ENCODE results near the gene OR51I1. TPM values are rescaled to one million over a fixed set of nuclear protein-coding genes. Genes with fewer than 3 reads are reported as not detected.

OR51I1 gene
- not detected for total RNA-seq

- ATAC-seq (no peak), DNase-seq (no peak)
- no peaks in the 10 kb centered on the region for H3K36me3 Mint-ChIP-seq (ENCODE audit: low read depth)
- H3K4me1 Mint-ChIP-seq (ENCODE audit: low read depth) = no peaks in the 10 kb centered on the region
- CTCF ChIA-PET = no interaction called here
- POLR2A ChIA-PET = no interaction called here
- no peaks in the 10 kb centered on the region for H3K9me3 Mint-ChIP-seq (ENCODE audit: insufficient read depth)
- no peak within 1 kb of the TSS for H3K4me3 Mint-ChIP-seq
- no peak within 1 kb of the TSS for H3K27ac Mint-ChIP-seq
- peaks cover 7% of the 10 kb centered on the region for H3K27me3 Mint-ChIP-seq (ENCODE audit: low read depth)
These were observed at the start of gene OR51I1 for GRCh38 chr11:5441414-5441813. Gene OR51I1 (minus strand): TSS chr11:5441514. CDS start chr11:5441514, 0 bp downstream.

DNA sequence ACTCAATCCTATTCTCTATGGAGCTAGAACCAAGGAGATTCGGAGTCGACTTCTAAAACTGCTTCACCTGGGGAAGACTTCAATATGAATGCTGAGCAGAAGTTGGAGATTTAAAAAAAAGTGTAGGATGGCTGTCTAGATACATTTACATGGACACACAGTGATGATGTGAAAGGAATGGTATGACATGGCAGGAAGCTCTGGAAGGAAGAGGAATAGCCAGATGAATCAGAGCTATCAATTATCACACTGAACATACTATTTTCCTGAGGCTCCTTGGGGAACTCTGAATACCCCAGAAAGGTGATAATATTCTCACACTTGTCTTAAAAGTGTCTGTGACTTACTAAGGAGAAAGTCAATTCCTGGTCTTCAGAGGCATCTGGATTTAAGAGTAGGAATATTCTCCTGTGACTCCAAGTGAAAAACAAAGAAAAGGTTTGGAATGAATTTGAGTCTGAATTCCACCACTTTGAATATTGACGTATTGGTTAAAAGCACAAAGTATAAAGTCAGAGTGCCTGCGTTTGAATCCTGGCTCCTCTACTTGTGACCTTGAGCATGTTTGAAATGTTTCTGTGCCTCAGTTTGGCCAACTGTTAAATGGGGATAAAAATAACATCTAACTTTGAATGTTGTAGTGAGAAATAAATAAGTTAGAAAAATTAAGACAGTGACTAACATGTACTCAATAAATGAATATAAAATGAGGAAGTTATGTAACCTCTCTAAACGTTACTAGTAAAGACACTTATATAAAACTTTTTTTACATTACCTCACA lies 48.5 kb upstream of the OR51I1 start:
- Mint-ChIP-seq H3K27ac (no peak overlapping the region), H3K9me3 (ENCODE audit: insufficient read depth) (no peaks in the 10 kb centered on the region), H3K27me3 (ENCODE audit: low read depth) (peaks cover 11% of the 10 kb centered on the region), H3K36me3 (ENCODE audit: low read depth) (no peaks in the 10 kb centered on the region), H3K4me3 (no peak overlapping the region), H3K4me1 (ENCODE audit: low read depth) (no peaks in the 10 kb centered on the region)
- CTCF ChIA-PET = no interaction called here
- DNase-seq (no peak), ATAC-seq (no peak)
- POLR2A ChIA-PET = no interaction called here

DNA sequence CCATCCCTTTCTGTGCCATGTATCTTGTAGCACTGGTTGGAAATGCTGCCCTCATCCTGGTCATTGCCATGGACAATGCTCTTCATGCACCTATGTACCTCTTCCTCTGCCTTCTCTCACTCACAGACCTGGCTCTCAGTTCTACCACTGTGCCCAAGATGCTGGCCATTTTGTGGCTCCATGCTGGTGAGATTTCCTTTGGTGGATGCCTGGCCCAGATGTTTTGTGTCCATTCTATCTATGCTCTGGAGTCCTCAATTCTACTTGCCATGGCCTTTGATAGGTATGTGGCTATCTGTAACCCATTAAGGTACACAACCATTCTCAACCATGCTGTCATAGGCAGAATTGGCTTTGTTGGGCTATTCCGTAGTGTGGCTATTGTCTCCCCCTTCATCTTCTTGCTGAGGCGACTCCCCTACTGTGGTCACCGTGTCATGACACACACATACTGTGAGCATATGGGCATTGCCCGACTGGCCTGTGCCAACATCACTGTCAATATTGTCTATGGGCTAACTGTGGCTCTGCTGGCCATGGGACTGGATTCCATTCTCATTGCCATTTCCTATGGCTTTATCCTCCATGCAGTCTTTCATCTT lies 47.6 kb upstream of the OR51I1 start:
- H3K4me3 Mint-ChIP-seq = no peak overlapping the region
- no peak for DNase-seq
- no peaks in the 10 kb centered on the region for H3K4me1 Mint-ChIP-seq (ENCODE audit: low read depth)
- H3K9me3 Mint-ChIP-seq (ENCODE audit: insufficient read depth) = no peaks in the 10 kb centered on the region
- H3K27ac Mint-ChIP-seq = no peak overlapping the region
- ATAC-seq = no peak
- POLR2A ChIA-PET = no interaction called here
- CTCF ChIA-PET = no interaction called here
- no peaks in the 10 kb centered on the region for H3K36me3 Mint-ChIP-seq (ENCODE audit: low read depth)
- peaks cover 9% of the 10 kb centered on the region for H3K27me3 Mint-ChIP-seq (ENCODE audit: low read depth)

- no peaks in the 10 kb centered on the region for H3K36me3 Mint-ChIP-seq (ENCODE audit: low read depth)
- DNase-seq (no peak), ATAC-seq (no peak)
- H3K27me3 Mint-ChIP-seq (ENCODE audit: low read depth) = peaks cover 11% of the 10 kb centered on the region
- ChIA-PET POLR2A (no interaction called here), CTCF (no interaction called here)
- H3K4me3 Mint-ChIP-seq = no peak within 1 kb of the TSS
- no peaks in the 10 kb centered on the region for H3K9me3 Mint-ChIP-seq (ENCODE audit: insufficient read depth)
- no peak within 1 kb of the TSS for H3K27ac Mint-ChIP-seq
- no peaks in the 10 kb centered on the region for H3K4me1 Mint-ChIP-seq (ENCODE audit: low read depth)
These were observed 47.1 kb upstream of the OR51I1 start, which contains the start of gene OR52D1 for GRCh38 chr11:5488385-5488784. Gene OR52D1 (plus strand): TSS chr11:5488685. CDS start chr11:5488707, 22 bp downstream.

DNA sequence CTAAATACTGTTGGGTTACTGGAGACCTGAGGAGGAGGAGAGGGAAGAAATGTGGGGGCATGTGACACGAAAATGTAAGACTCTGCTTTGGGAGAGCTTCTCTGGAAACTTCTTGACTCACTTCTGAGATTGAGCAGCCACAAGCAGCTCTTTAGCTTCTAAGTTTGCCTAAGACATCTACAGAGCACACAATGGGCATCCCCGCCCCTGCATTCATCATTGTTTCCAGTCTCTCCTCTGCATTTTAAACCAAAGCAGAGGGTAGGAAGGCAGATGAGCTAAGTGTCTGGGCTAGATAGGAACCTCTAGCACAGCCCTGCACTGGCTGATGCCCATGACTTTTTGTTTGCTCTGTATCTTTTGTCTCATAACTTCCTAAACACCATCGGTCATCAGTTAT lies 45.1 kb upstream of the OR51I1 start:
- ChIA-PET POLR2A (no interaction called here), CTCF (interaction anchor here (1.2 kb wide), 1 partner anchor 11 kb away, joined by 4 read pairs; no protein-coding TSS in a partner anchor)
- no peak overlapping the region for H3K27ac Mint-ChIP-seq
- no peak for ATAC-seq
- no peak overlapping the region for H3K4me3 Mint-ChIP-seq
- no peaks in the 10 kb centered on the region for H3K9me3 Mint-ChIP-seq (ENCODE audit: insufficient read depth)
- peaks cover 8% of the 10 kb centered on the region for H3K27me3 Mint-ChIP-seq (ENCODE audit: low read depth)
- no peak for DNase-seq
- no peaks in the 10 kb centered on the region for H3K4me1 Mint-ChIP-seq (ENCODE audit: low read depth)
- no peaks in the 10 kb centered on the region for H3K36me3 Mint-ChIP-seq (ENCODE audit: low read depth)

- no peak overlapping the region for H3K27ac Mint-ChIP-seq
- H3K4me1 Mint-ChIP-seq (ENCODE audit: low read depth) = no peaks in the 10 kb centered on the region
- POLR2A ChIA-PET = no interaction called here
These were observed 44.7 kb upstream of the OR51I1 start for GRCh38 chr11:5486003-5486402.

DNA sequence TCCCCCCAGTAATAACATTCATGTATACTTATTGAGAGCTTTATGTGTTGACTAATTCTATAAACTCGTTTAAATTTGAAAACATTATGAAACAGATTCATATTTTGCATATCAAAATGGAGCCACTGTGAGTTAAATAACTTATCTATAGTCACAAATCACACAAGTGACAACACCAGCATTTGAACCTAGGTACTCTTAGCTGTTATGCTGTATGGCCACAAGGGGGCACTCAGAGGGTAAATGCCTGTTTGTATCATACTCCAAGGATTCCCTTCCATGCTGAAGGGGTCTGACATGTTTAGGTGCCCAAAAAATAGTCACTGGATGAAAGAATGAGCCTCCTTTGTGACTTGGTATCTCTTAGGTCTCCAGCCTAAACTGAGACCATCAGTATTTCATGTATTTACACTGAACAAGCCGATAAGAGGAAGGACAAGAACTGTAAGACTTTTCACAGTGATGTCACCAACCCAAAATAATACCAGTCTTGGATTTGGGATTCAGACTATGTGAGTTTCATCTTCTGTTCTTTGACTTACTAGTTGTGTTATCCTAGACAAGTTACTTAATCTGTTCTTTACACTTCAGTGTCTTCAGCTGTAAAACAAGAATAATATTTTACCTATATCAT lies 35.0 kb upstream of the OR51I1 start:
- Mint-ChIP-seq H3K36me3 (ENCODE audit: low read depth) (no peaks in the 10 kb centered on the region), H3K9me3 (ENCODE audit: insufficient read depth) (no peaks in the 10 kb centered on the region), H3K4me1 (ENCODE audit: low read depth) (no peaks in the 10 kb centered on the region), H3K4me3 (no peak overlapping the region), H3K27ac (no peak overlapping the region), H3K27me3 (ENCODE audit: low read depth) (peaks cover 5% of the 10 kb centered on the region)
- ATAC-seq (no peak), DNase-seq (peak; percentile 58)
- ChIA-PET POLR2A (interaction anchor here (0.7 kb wide), 1 partner anchor 208 kb away, joined by 3 read pairs; the partner anchor contains the start of gene TRIM5), CTCF (interaction anchor here (0.6 to 2.4 kb wide), 14 partner anchors 8 to 415 kb away, joined by 3 to 18 read pairs (median 3); partner anchors contain the start of gene OR52N2)

More at GRCh38 chr11:5486003-5486402, 44.7 kb upstream of the OR51I1 start:
- no peak overlapping the region for H3K4me3 Mint-ChIP-seq
- ATAC-seq (no peak), DNase-seq (no peak)
- no peaks in the 10 kb centered on the region for H3K36me3 Mint-ChIP-seq (ENCODE audit: low read depth)
- CTCF ChIA-PET = interaction anchor here (1.2 kb wide), 1 partner anchor 10 kb away, joined by 4 read pairs; no protein-coding TSS in a partner anchor
- no peaks in the 10 kb centered on the region for H3K9me3 Mint-ChIP-seq (ENCODE audit: insufficient read depth)
- peaks cover 8% of the 10 kb centered on the region for H3K27me3 Mint-ChIP-seq (ENCODE audit: low read depth)

DNA sequence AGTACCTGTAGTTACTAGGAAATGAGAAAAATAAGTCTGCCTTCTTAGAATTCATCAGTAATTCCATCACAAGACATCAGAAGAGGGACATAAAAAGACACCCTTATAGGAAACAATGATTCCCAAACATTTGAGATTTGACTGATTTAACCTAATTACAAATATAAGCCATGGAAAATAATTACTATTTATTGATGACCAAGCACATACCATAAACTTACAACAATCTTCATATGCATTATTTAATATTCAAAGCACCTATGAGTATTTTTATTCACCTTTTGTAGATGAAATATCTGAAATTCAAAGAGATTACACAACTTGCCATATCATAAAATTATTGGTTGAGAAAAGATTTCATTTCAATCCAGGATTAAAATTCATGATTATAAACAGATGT lies 32.6 kb upstream of the OR51I1 start:
- no peaks in the 10 kb centered on the region for H3K36me3 Mint-ChIP-seq (ENCODE audit: low read depth)
- H3K27ac Mint-ChIP-seq = no peak overlapping the region
- H3K27me3 Mint-ChIP-seq (ENCODE audit: low read depth) = peaks cover 5% of the 10 kb centered on the region
- CTCF ChIA-PET = no interaction called here
- no peaks in the 10 kb centered on the region for H3K4me1 Mint-ChIP-seq (ENCODE audit: low read depth)
- ATAC-seq (no peak), DNase-seq (no peak)
- no peaks in the 10 kb centered on the region for H3K9me3 Mint-ChIP-seq (ENCODE audit: insufficient read depth)
- POLR2A ChIA-PET = no interaction called here
- H3K4me3 Mint-ChIP-seq = no peak overlapping the region

DNA sequence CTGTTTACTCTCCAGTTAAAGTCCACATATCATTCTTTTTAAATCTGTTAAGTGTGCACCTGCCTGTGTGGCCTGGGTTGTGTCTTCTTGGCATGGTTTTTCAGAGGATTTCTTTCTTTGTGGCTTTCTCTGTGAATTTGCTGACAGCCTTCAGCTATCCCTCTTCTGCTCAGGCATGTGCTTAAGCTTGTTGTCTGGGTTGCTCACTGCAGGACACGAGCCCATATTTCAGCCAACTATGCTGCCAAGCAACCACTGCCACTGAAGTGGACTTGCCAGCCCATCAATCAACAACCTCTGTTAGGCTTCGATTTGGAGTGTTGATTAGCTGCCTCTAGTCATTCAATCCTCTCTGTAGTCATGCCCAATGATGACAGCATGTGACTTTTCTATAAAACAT lies 26.2 kb upstream of the OR51I1 start:
- Mint-ChIP-seq H3K27ac (no peak overlapping the region), H3K27me3 (ENCODE audit: low read depth) (no peaks in the 10 kb centered on the region), H3K4me3 (no peak overlapping the region), H3K36me3 (ENCODE audit: low read depth) (no peaks in the 10 kb centered on the region), H3K9me3 (ENCODE audit: insufficient read depth) (no peaks in the 10 kb centered on the region), H3K4me1 (ENCODE audit: low read depth) (no peaks in the 10 kb centered on the region)
- DNase-seq (no peak), ATAC-seq (no peak)
- POLR2A ChIA-PET = no interaction called here
- CTCF ChIA-PET = interaction anchor here (1.8 kb wide), 1 partner anchor 9 kb away, joined by 7 read pairs; no protein-coding TSS in a partner anchor

GRCh38 chr11:5460983-5461621 lies 19.8 kb upstream of the OR51I1 start:
- no peak overlapping the region for H3K27ac Mint-ChIP-seq
- H3K9me3 Mint-ChIP-seq (ENCODE audit: insufficient read depth) = no peaks in the 10 kb centered on the region
- CTCF ChIA-PET = interaction anchor here (1.3 kb wide), 1 partner anchor 15 kb away, joined by 3 read pairs; no protein-coding TSS in a partner anchor
- H3K4me3 Mint-ChIP-seq = no peak overlapping the region
- H3K27me3 Mint-ChIP-seq (ENCODE audit: low read depth) = no peaks in the 10 kb centered on the region
- no peak for ATAC-seq
- no peaks in the 10 kb centered on the region for H3K36me3 Mint-ChIP-seq (ENCODE audit: low read depth)
- DNase-seq = no peak
- H3K4me1 Mint-ChIP-seq (ENCODE audit: low read depth) = no peaks in the 10 kb centered on the region
- POLR2A ChIA-PET = no interaction called here

DNA sequence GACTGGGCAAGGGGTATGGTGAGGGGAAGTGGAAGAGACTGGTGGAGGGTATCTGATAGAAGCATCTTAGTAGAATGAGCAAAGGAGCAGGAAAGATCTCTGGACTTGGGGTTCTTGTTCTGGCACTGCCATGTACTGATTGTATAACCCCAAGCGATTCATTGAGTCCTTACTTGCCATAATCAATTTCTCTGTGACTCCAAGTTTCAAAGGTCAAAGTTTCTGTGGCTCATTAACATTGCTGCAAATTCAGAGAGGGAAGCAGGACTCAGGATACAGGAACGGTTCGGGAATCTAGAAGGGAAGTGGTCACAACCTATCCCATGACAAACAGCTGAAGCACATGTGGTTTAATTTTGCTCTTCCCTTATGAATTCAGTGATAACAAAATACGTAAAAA lies 8.1 kb upstream of the OR51I1 start:
- no peak overlapping the region for H3K4me3 Mint-ChIP-seq
- H3K36me3 Mint-ChIP-seq (ENCODE audit: low read depth) = no peaks in the 10 kb centered on the region
- DNase-seq (no peak), ATAC-seq (no peak)
- H3K4me1 Mint-ChIP-seq (ENCODE audit: low read depth) = no peaks in the 10 kb centered on the region
- ChIA-PET CTCF (no interaction called here), POLR2A (no interaction called here)
- H3K9me3 Mint-ChIP-seq (ENCODE audit: insufficient read depth) = no peaks in the 10 kb centered on the region
- no peak overlapping the region for H3K27ac Mint-ChIP-seq
- H3K27me3 Mint-ChIP-seq (ENCODE audit: low read depth) = no peaks in the 10 kb centered on the region

- ChIA-PET CTCF (no interaction called here), POLR2A (no interaction called here)
- DNase-seq (no peak), ATAC-seq (no peak)
- Mint-ChIP-seq H3K36me3 (ENCODE audit: low read depth) (no peaks in the 10 kb centered on the region), H3K27me3 (ENCODE audit: low read depth) (no peaks in the 10 kb centered on the region), H3K27ac (no peak within 1 kb of the TSS), H3K4me1 (ENCODE audit: low read depth) (no peaks in the 10 kb centered on the region), H3K4me3 (no peak within 1 kb of the TSS), H3K9me3 (ENCODE audit: insufficient read depth) (no peaks in the 10 kb centered on the region)
These were observed 7.7 kb upstream of the OR51I1 start, which contains the start of gene OR51I2 for GRCh38 chr11:5449023-5449422. Gene OR51I2 (plus strand): TSS chr11:5449323. CDS start chr11:5453489, 4,166 bp downstream.
